Measurements from ENCODE around the gene FLT4.
A peak's percentile ranks its signal among the peaks of the same experiment; 100 is the strongest.

The FLT4 gene

DNA sequence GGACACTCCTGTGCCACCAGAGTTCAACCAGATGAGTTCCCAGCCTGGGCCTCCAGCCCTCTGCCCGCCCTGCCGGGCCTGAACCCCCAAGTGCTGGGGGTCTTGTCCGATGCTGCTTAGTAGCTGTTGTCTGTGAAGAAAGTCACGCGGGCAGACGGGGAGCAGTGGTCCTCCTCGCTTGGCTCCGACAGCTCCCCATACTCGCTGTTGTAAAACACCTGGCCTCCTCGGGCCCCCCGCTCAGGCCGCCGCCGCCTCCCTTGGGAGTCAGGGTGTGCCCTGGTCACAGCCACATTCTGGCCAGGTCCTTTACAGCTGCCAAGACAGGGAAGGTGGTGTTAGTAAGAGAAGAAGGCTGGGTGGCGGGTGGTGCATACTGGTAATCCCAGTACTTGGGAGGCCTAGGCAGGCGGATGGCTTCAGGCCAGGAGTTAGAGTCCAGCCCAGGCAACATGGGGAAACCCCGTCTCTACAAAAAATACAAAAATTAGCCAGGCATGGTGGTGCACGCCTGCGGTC lies 46.3 kb downstream of the FLT4 start:
- Mint-ChIP-seq H3K4me1 (ENCODE audit: low read depth) (no peaks in the 10 kb centered on the region), H3K27ac (no peak overlapping the region), H3K36me3 (ENCODE audit: low read depth) (no peaks in the 10 kb centered on the region), H3K4me3 (no peak overlapping the region), H3K9me3 (no peaks in the 10 kb centered on the region), H3K27me3 (no peaks in the 10 kb centered on the region)

DNA sequence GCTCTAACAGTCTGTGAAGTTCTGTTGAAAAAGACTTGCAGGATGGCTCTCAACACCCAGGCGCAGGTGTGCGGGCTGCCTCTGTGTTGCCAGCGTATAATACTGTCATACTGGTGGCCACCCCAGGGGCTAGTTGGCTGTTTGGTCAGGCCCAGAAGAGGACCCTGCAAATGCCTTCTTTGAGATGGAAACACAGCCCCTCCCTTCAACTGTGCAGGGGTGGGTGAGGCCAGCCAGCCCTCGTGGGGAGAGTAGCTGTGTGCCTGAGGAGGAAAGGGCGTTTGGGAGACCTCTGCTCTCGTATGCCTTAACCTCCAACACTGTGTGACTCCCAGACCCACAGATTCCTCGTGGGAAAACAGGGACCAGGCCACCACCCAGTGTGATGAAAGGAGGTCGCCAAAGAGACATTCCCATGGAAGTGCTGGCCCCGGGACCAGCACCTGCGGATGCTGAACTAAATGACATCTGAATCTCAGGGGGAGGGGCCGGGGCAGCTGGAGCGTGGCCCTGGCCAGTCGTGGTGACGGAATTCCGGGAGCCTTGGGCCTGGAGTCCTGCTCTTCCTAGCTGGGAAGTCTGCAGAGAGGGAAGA lies 46.8 kb downstream of the FLT4 start:
- Mint-ChIP-seq H3K27me3 (no peaks in the 10 kb centered on the region), H3K4me3 (no peak overlapping the region), H3K4me1 (ENCODE audit: low read depth) (no peaks in the 10 kb centered on the region), H3K9me3 (no peaks in the 10 kb centered on the region), H3K36me3 (ENCODE audit: low read depth) (no peaks in the 10 kb centered on the region), H3K27ac (no peak overlapping the region)

DNA sequence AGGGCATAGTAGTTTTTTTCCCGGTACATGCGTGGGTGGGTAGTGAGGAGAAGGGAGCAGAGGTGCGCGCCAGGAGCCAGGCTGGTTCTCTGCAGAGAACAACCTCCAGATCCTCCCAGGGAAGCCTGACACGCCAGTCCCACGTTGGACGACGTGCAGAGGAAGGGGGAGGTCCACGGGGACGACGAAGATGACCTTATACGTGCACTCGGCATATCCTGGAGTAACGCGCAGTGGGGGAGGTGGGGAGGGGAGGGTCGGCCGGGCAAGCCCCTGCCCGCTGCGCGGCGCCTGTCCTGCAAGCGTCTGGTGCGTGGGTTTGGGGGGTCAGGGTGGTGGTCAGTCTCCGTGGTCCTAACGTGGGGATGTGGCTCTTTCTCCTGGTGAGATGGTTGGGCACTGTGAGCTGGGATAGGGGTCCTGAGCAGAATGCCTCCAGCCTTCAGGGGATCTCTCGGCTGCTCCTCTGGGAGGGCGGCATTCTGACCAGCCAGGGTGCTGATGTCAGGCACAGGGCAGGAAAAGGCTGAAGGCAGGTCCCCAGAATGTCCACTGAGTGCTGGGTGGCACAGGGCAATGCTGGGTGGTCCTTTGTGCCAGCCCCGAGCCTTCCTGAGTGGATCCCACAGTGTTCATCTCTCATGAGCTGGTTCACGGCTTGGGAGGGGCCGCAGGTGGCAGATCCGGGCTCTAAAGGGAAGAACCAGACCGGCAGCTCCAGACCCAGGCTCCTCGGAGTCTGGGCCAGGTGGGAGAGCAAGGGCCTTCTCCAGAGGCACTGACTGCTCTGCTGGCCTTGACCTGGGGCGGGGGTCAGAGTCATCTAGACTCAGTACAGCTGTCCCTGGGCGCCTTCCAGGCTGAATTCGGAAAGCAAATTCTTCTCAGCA lies 47.6 kb downstream of the FLT4 start:
- Mint-ChIP-seq H3K27ac (no peak overlapping the region), H3K9me3 (no peaks in the 10 kb centered on the region), H3K4me3 (no peak overlapping the region), H3K4me1 (ENCODE audit: low read depth) (no peaks in the 10 kb centered on the region), H3K36me3 (ENCODE audit: low read depth) (no peaks in the 10 kb centered on the region), H3K27me3 (no peaks in the 10 kb centered on the region)

DNA sequence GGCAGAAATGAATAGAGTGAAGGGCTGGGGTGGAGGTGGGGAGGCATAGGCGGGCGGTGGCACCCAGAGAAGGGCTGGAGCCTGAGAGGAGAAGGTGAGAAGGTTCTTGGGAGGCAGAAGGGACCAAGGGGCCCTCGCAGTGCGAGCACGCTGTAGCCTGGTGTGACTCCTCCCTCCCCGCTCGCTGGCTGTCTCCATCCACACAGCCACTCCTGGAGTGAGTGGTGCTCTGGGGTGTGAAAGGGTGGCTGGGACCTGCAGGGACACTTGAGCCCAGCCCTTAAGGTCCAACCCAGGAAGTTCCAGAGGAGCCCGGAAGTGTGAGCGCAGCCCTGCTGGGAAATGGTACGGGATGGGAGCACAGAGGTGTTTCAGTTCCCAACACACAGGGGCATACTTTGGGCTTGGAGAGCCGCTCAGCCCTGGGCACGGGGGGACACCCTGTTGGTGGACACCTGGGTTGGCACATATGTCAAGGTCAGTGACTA lies 48.8 kb downstream of the FLT4 start:
- no peak overlapping the region for H3K4me3 Mint-ChIP-seq
- no peaks in the 10 kb centered on the region for H3K36me3 Mint-ChIP-seq (ENCODE audit: low read depth)
- H3K27ac Mint-ChIP-seq = no peak overlapping the region
- H3K27me3 Mint-ChIP-seq = no peaks in the 10 kb centered on the region
- H3K4me1 Mint-ChIP-seq (ENCODE audit: low read depth) = no peaks in the 10 kb centered on the region
- H3K9me3 Mint-ChIP-seq = no peaks in the 10 kb centered on the region

DNA sequence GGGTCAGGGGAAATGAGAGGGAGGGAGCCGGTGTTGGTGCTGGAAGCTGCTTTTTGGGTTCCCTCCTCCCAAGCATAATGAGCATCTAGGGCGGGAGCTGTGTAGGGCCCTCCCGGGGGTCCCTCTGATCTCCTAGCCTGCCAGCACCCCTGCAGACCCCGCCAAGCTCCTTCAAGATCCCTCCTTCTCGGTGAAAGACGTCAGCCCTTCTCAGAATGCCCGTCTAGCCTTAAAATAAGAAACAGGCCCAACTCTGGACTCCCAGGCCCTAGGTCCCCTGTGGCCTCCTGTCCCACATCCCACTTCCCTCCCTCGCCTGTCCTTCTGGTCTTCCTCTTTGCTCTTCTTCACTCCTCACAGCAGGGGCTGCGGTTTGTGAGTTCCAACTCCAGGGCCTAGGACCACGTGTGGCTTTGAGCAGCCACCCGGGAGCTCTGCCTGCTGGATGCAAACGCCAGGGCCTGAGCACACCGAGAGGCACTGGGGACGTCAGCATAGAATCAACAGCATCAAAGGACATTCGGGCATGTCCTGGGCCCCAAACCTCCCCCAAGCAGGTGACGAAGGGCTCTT lies 49.3 kb downstream of the FLT4 start:
- H3K9me3 Mint-ChIP-seq = no peaks in the 10 kb centered on the region
- H3K4me1 Mint-ChIP-seq (ENCODE audit: low read depth) = no peaks in the 10 kb centered on the region
- H3K4me3 Mint-ChIP-seq = no peak overlapping the region
- no peaks in the 10 kb centered on the region for H3K27me3 Mint-ChIP-seq
- no peaks in the 10 kb centered on the region for H3K36me3 Mint-ChIP-seq (ENCODE audit: low read depth)
- H3K27ac Mint-ChIP-seq = no peak overlapping the region

DNA sequence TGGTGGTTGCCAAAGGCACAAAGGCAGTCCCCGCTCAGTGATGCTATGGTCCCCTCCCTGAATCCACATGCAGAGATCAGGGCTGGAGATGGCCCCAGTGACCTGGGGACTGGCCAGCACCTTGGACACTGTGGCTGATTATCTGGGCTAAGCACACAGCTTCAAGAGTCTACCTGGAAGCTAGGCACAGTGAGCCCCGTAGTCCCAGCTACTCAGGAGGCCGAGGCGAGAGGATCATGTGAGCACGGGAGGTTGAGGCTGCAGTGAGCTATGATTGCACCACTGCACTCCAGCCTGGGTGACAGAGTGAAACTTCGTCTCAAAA lies 49.8 kb downstream of the FLT4 start:
- no peaks in the 10 kb centered on the region for H3K4me1 Mint-ChIP-seq (ENCODE audit: low read depth)
- H3K27me3 Mint-ChIP-seq = no peaks in the 10 kb centered on the region
- H3K9me3 Mint-ChIP-seq = no peaks in the 10 kb centered on the region
- no peak overlapping the region for H3K4me3 Mint-ChIP-seq
- H3K27ac Mint-ChIP-seq = no peak overlapping the region
- no peaks in the 10 kb centered on the region for H3K36me3 Mint-ChIP-seq (ENCODE audit: low read depth)

DNA sequence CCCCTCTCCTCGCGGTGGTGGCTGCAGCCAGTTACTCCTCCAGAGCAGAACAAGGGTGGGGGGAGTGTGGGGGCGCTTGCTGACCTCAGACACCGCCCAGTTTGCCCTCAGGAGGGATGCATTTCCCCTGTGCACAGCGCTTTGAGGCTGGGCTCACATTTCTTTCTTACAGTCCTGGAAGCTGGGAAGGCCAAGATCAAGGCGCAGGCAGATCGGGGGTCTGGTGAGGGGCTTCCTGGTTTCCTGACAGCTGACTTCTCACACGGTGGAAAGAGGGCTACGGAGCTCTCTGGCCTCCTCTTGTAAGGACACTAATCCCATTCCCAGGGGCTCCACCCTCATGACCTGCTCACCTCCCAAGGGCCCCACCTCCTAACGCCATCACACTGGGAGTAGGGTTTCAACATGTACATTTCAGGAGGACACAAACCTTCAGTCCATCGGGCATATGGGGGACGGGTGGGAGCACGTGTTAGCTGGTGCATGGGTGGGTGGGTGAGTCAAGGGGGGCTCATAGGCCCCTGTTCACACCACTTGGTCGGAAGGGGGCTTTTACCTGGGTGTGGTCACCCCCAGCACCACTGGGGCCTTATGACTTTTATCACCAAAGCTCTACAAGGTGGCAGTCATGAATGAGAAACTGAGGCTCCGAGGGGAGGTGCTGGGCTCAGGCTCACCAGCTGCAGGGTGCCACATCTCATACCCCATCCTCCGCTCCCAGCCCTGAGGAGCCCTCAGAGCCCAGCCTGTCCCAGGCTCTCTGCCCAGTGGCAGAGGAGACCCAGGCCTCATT lies 50.4 kb downstream of the FLT4 start:
- H3K9me3 Mint-ChIP-seq = no peaks in the 10 kb centered on the region
- H3K27ac Mint-ChIP-seq = no peak overlapping the region
- H3K4me1 Mint-ChIP-seq (ENCODE audit: low read depth) = no peaks in the 10 kb centered on the region
- no peak overlapping the region for H3K4me3 Mint-ChIP-seq
- H3K36me3 Mint-ChIP-seq (ENCODE audit: low read depth) = no peaks in the 10 kb centered on the region
- no peaks in the 10 kb centered on the region for H3K27me3 Mint-ChIP-seq

DNA sequence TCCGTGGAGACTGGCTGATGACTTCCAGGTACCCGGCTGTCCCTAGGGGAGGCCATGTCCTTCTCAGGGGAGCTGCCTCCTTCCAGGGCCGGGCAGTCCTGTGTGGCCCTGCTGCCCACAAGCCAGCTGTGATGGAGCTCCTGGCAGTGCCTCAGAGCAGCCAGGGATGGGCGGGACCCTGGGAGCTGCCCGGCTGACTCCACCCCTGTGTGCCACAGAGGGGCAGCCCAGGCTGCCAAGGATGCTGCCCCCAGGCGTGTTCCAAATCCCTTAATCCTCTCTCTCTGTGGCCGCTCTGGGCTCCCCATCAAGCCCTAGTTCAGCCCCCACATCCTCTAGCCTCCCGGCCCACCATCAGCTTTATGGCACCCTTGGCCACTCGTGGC lies 51.1 kb downstream of the FLT4 start:
- Mint-ChIP-seq H3K9me3 (no peaks in the 10 kb centered on the region), H3K4me3 (no peak overlapping the region), H3K36me3 (ENCODE audit: low read depth) (no peaks in the 10 kb centered on the region), H3K27ac (no peak overlapping the region), H3K4me1 (ENCODE audit: low read depth) (no peaks in the 10 kb centered on the region), H3K27me3 (peaks cover 5% of the 10 kb centered on the region)

DNA sequence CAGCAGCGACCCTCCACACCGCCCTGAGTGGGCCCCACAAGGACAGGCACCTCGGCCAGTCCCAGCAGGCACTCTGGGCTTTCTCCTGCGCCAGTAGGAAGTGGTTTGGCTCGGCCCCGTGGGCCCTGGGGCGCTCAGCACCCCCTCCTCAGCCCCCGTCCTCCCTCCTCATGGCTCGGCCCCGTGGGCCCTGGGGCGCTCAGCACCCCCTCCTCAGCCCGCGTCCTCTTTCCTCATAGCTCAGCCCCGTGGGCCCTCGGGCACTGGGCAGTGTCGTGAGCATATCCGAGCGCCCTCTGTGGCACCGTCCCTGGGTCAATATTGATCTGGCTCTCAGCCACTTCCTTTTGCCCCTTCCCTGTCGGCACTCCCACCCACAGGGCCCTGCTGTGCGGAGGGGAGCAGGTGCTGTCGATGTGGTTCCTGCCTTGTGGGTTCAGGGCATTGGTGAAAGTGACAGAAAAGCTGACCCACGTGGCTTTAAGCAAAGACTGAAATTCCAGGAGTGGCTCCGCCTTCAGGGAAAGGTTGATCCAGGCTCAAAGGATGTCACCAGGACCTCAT lies 52.6 kb downstream of the FLT4 start:
- Mint-ChIP-seq H3K4me1 (ENCODE audit: low read depth) (no peaks in the 10 kb centered on the region), H3K4me3 (no peak overlapping the region), H3K27me3 (peaks cover 16% of the 10 kb centered on the region), H3K27ac (no peak overlapping the region), H3K36me3 (ENCODE audit: low read depth) (no peaks in the 10 kb centered on the region), H3K9me3 (no peaks in the 10 kb centered on the region)

DNA sequence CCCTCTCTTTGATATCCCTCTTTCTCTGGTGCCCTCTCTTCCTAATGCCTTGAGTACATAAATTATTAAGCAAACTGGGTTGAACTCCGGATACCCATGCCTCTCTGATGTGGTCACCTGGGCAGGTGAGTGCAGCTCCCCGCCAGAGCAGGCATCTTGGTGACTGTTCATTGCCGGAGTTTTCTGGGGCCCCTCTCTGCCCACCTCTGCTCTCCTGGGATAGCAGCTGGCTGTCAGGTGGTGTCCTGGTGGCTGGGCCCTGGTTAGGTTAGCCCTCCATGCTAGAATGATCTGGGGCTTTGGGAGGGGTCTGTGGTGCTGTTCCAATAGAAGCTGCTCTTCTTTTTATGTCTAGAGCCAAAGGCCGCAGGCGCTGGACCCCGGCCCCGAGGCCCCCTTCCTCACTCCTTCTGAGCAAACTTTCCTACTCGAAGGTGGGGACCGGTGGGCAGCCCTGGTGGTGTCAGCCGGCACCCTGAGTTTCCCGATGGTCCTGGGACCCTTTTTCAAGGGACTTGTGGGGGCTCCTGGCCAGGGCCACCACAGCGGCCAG lies 53.2 kb downstream of the FLT4 start:
- Mint-ChIP-seq H3K36me3 (ENCODE audit: low read depth) (no peaks in the 10 kb centered on the region), H3K27me3 (peaks cover 16% of the 10 kb centered on the region), H3K27ac (no peak overlapping the region), H3K4me1 (ENCODE audit: low read depth) (no peaks in the 10 kb centered on the region), H3K4me3 (no peak overlapping the region), H3K9me3 (no peaks in the 10 kb centered on the region)

DNA sequence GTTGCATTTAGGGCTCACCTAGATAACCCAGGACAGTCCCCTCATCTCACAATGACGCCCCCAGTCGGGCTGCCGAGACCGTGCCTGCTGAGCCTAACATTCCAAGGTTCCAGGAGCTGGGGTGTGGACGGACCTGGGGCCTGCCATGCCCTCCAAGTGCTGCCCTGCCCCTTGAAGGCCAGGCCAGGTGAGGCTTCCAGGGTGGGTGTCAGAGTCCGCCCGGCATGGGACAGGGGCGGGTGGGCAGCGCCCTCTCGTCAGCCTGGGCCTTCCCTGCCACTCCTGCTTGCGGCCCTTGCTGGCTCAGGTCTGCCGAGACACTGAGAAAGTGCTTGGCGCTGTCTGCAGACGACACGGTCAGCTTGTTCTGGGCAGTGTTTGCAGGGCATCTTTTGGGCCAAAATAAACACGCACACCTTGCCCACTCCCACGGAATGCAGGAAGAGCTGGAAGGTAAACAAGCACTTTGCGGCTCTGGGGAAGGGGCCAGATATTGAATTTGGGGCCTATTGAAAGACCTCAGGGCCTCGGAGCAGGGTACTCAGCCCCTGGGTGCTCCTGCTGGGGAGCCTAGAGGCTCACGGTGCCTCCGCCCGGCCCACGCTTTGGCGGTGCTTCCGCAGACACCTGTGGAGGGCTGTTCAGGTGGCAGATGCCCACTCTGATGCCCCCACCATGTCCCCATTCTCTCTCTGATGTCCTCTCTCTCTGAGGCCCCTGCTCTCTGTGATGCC lies 53.9 kb downstream of the FLT4 start:
- Mint-ChIP-seq H3K4me1 (ENCODE audit: low read depth) (no peaks in the 10 kb centered on the region), H3K9me3 (no peaks in the 10 kb centered on the region), H3K4me3 (no peak overlapping the region), H3K36me3 (ENCODE audit: low read depth) (no peaks in the 10 kb centered on the region), H3K27me3 (peaks cover 16% of the 10 kb centered on the region), H3K27ac (no peak overlapping the region)

DNA sequence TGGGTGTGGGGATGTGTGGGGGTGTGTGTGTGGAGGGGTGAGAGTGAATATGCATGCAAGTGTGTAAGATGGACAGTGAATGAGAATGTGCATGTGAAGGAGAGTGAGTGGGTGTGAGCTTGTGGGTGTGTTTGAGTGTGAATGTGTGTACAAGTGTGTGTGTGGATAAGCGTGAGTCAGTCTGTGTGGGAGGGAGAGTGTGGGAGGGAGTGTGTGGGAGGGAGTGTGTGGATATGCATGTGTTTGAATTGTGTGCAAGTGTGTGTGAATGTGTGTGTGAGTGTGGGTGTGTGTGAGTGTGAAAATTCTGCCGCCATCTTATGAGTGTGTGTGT lies 54.4 kb downstream of the FLT4 start:
- H3K4me3 Mint-ChIP-seq = no peak overlapping the region
- H3K36me3 Mint-ChIP-seq (ENCODE audit: low read depth) = no peaks in the 10 kb centered on the region
- peaks cover 16% of the 10 kb centered on the region for H3K27me3 Mint-ChIP-seq
- no peaks in the 10 kb centered on the region for H3K4me1 Mint-ChIP-seq (ENCODE audit: low read depth)
- no peaks in the 10 kb centered on the region for H3K9me3 Mint-ChIP-seq
- no peak overlapping the region for H3K27ac Mint-ChIP-seq

DNA sequence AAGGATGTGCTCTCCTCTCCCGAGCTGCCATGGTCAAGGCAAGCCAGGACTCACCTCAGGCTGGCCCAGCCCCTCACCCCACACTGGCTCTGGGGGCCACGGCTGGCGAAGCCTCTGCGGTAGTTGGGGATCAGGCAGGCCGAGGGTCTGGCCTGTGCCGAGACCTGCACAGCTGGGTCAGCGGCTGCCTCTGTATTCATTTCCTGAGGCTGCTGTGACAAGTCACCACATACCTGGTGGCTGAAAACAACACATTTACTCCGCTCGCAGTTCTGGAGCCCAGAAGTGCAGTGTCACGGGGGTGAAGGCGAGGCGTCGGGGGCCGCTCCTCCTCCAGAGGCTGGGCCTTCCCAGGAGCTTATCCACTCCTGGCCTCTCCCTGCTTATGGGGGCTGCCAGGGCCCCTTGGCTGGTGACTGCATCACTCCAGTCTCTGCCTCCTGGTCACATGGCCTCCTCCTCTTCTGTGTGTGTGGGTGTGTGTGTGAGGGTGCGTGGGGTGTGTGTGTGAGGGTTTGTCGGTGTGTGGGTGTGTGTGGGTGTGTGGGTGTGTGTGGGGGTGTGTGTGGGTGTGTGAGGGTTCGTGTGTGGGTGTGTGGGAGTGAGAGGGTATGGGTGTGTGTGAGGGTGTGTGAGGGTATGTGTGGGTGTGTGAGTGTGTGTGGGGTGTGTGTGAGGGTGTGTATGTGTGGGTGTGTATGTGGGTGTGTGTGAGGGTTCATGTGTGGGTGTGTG lies 54.9 kb downstream of the FLT4 start:
- peak overlapping the region; percentile 55 for H3K27ac Mint-ChIP-seq
- no peak overlapping the region for H3K4me3 Mint-ChIP-seq
- H3K9me3 Mint-ChIP-seq = no peaks in the 10 kb centered on the region
- no peaks in the 10 kb centered on the region for H3K36me3 Mint-ChIP-seq (ENCODE audit: low read depth)
- peaks cover 5% of the 10 kb centered on the region for H3K4me1 Mint-ChIP-seq (ENCODE audit: low read depth)
- H3K27me3 Mint-ChIP-seq = peaks cover 20% of the 10 kb centered on the region

Data from stimulated activated naive CD8-positive, alpha-beta T cell treated with anti-CD3 and anti-CD28 coated beads, Interleukin-15, Interleukin-2, amounts not matched to agents 100 ng/mL and 50 ng/mL, for 24 hours (primary cell).